Mesothelial cell of epicardium (in vitro differentiated cells): ENCODE measurements around the gene SLC25A43. TPM values are rescaled to one million over a fixed set of nuclear protein-coding genes. Genes with fewer than 3 reads are reported as not detected.

Experiments used
- DNase-seq, 2 experiments: peaks; one replicate each; pipeline ENCODE4 v3.0.0; 2021; ENCODE audit warnings: low spot score in 2 of 2; ENCODE audit not compliant: unreplicated experiment in 2 of 2
- H3K27ac Mint-ChIP-seq: 2 replicates; pipeline ENCODE4 v1.8.0; 2021; ENCODE audit warnings: mixed read lengths
- H3K27me3 Mint-ChIP-seq: 2 replicates; pipeline ENCODE4 v1.8.0; 2021; ENCODE audit warnings: low read depth, mixed read lengths
- H3K36me3 Mint-ChIP-seq: 2 replicates; pipeline ENCODE4 v1.8.0; 2021; ENCODE audit warnings: mixed read lengths
- H3K4me1 Mint-ChIP-seq: 2 replicates; pipeline ENCODE4 v1.8.0; 2021; ENCODE audit warnings: mixed read lengths
- H3K4me3 Mint-ChIP-seq: 2 replicates; pipeline ENCODE4 v1.8.0; 2021; ENCODE audit warnings: mild to moderate bottlenecking, moderate library complexity, mixed read lengths
- H3K9me3 Mint-ChIP-seq: 2 replicates; pipeline ENCODE4 v1.8.0; 2021; ENCODE audit warnings: mixed read lengths
- CTCF ChIP-seq: fragments of 200-600 bp; sonication (generic); IDR thresholded peaks from one replicate; pipeline ENCODE4 v1.5.0; 2021; ENCODE audit warnings: antibody characterized with exemption; ENCODE audit not compliant: unreplicated experiment
- total RNA-seq: library from RNA; stranded (reverse); gene quantifications from 3 replicates; pipeline ENCODE4 v1.2.1, GENCODE V29; 2021

SLC25A43 gene
- total RNA-seq, 1 donor from 2014 or later = 6.7 TPM

- Mint-ChIP-seq H3K9me3 (peaks cover 4% of the 10 kb centered on the region), H3K4me3 (peak overlapping the region; percentile 74), H3K27me3 (no peaks in the 10 kb centered on the region), H3K36me3 (peaks cover 5% of the 10 kb centered on the region), H3K4me1 (no peaks in the 10 kb centered on the region), H3K27ac (peak overlapping the region; percentile 47)
- TF ChIP-seq CTCF = peak; percentile 9
- DNase-seq = no peak
Measured at GRCh38 chrX:119469313-119469635, 70.1 kb downstream of the SLC25A43 start.

- Mint-ChIP-seq H3K4me1 (no peaks in the 10 kb centered on the region), H3K27me3 (no peaks in the 10 kb centered on the region), H3K4me3 (no peak overlapping the region), H3K36me3 (peaks cover 5% of the 10 kb centered on the region), H3K27ac (no peak overlapping the region), H3K9me3 (peaks cover 4% of the 10 kb centered on the region)
- DNase-seq = no peak
- TF ChIP-seq CTCF = no peak
Measured at GRCh38 chrX:119474615-119475388, 75.7 kb downstream of the SLC25A43 start.

GRCh38 chrX:119475389-119476101, 76.4 kb downstream of the SLC25A43 start:
- H3K27me3 Mint-ChIP-seq = no peaks in the 10 kb centered on the region
- no peak for DNase-seq
- peaks cover 8% of the 10 kb centered on the region for H3K9me3 Mint-ChIP-seq
- no peak overlapping the region for H3K27ac Mint-ChIP-seq
- no peak overlapping the region for H3K4me3 Mint-ChIP-seq
- TF ChIP-seq CTCF = no peak
- H3K4me1 Mint-ChIP-seq = no peaks in the 10 kb centered on the region
- H3K36me3 Mint-ChIP-seq = peaks cover 4% of the 10 kb centered on the region

- Mint-ChIP-seq H3K9me3 (peaks cover 9% of the 10 kb centered on the region), H3K36me3 (no peaks in the 10 kb centered on the region), H3K27me3 (no peaks in the 10 kb centered on the region), H3K4me3 (no peak overlapping the region), H3K27ac (no peak overlapping the region), H3K4me1 (no peaks in the 10 kb centered on the region)
- no peak for DNase-seq
- no peak for TF ChIP-seq CTCF
Measured at GRCh38 chrX:119477812-119478232, 78.7 kb downstream of the SLC25A43 start.

- Mint-ChIP-seq H3K4me1 (no peaks in the 10 kb centered on the region), H3K27me3 (no peaks in the 10 kb centered on the region), H3K9me3 (peaks cover 14% of the 10 kb centered on the region), H3K27ac (no peak overlapping the region), H3K4me3 (no peak overlapping the region), H3K36me3 (no peaks in the 10 kb centered on the region)
- TF ChIP-seq CTCF = no peak
- DNase-seq = no peak
Measured at GRCh38 chrX:119478504-119478903, 79.4 kb downstream of the SLC25A43 start.
